ENCODE measurements around the gene NMB. TPM values are rescaled to one million over a fixed set of nuclear protein-coding genes. Genes with fewer than 3 reads are reported as not detected.

The NMB gene
- total RNA-seq, 4 donors from 2014 or later: 0.94 to 1.6 (median 1.6) TPM; not detected in 1

GRCh38 chr15:84629033-84629432, 29.0 kb downstream of the NMB start:
- intact Hi-C loops (cut with DNase I; ENCODE audit: low total_unique reads) (no loop called here), in situ Hi-C loops (cut with MboI; ENCODE audit: low sequenced_read_pairs in 4 of 4) (no loop called here)
- H3K27ac ChIP-seq: no peak overlapping the region
- ATAC-seq (no peak), DNase-seq (no peak)
- peaks cover 23 to 27% of the 10 kb centered on the region in 2 donors for H3K4me1 ChIP-seq
- H3K9me3 ChIP-seq: no peaks in the 10 kb centered on the region
- TF ChIP-seq POLR2A (IDR thresholded peaks at IDR 0.05) (no peak), CTCF (IDR thresholded peaks at IDR 0.05 in 4 of 5, conservative IDR thresholded peaks at IDR 0.05 in 1 of 5) (no peak)
- H3K4me3 ChIP-seq: no peak overlapping the region
- no peaks in the 10 kb centered on the region for H3K36me3 ChIP-seq
- no peaks in the 10 kb centered on the region for H3K27me3 ChIP-seq

GRCh38 chr15:84625123-84625522, 32.9 kb downstream of the NMB start:
- Histone ChIP-seq H3K27me3 (no peaks in the 10 kb centered on the region), H3K36me3 (peaks cover 3 to 31% of the 10 kb centered on the region in 2 donors), H3K27ac (no peak overlapping the region), H3K4me3 (no peak overlapping the region), H3K4me1 (peaks cover under 1 to 5% of the 10 kb centered on the region in 2 donors), H3K9me3 (peaks cover 0 to 10% (median 8%) of the 10 kb centered on the region in 3 donors)
- intact Hi-C loops (cut with DNase I; ENCODE audit: low total_unique reads): no loop called here
- in situ Hi-C loops (cut with MboI; ENCODE audit: low sequenced_read_pairs in 4 of 4): no loop called here
- no peak for DNase-seq
- TF ChIP-seq CTCF (IDR thresholded peaks at IDR 0.05 in 4 of 5, conservative IDR thresholded peaks at IDR 0.05 in 1 of 5): no peak
- ATAC-seq: no peak

GRCh38 chr15:84624359-84624758, 33.6 kb downstream of the NMB start:
- ATAC-seq: no peak
- H3K27ac ChIP-seq: no peak overlapping the region
- no peak overlapping the region for H3K4me3 ChIP-seq
- no peak for DNase-seq
- H3K9me3 ChIP-seq: peaks cover 0 to 10% (median 8%) of the 10 kb centered on the region in 3 donors
- H3K36me3 ChIP-seq: peaks cover 3 to 31% of the 10 kb centered on the region in 2 donors
- no peaks in the 10 kb centered on the region for H3K4me1 ChIP-seq
- no peaks in the 10 kb centered on the region for H3K27me3 ChIP-seq
- TF ChIP-seq POLR2A (IDR thresholded peaks at IDR 0.05): no peak
- TF ChIP-seq CTCF (IDR thresholded peaks at IDR 0.05 in 4 of 5, conservative IDR thresholded peaks at IDR 0.05 in 1 of 5): no peak
- intact Hi-C loops (cut with DNase I; ENCODE audit: low total_unique reads) (no loop called here), in situ Hi-C loops (cut with MboI; ENCODE audit: low sequenced_read_pairs in 4 of 4) (no loop called here)

GRCh38 chr15:84621358-84621979, 36.5 kb downstream of the NMB start:
- DNase-seq (no peak), ATAC-seq (no peak)
- H3K4me1 ChIP-seq: peaks cover 3 to 18% of the 10 kb centered on the region in 2 donors
- H3K27ac ChIP-seq: no peak overlapping the region
- in situ Hi-C loops (cut with MboI; ENCODE audit: low sequenced_read_pairs in 4 of 4): no loop called here
- H3K9me3 ChIP-seq: peaks cover 0 to 10% (median 8%) of the 10 kb centered on the region in 3 donors
- TF ChIP-seq POLR2A (IDR thresholded peaks at IDR 0.05): no peak
- TF ChIP-seq CTCF (IDR thresholded peaks at IDR 0.05 in 4 of 5, conservative IDR thresholded peaks at IDR 0.05 in 1 of 5): no peak
- H3K4me3 ChIP-seq: no peak overlapping the region
- no peaks in the 10 kb centered on the region for H3K27me3 ChIP-seq
- intact Hi-C loops (cut with DNase I; ENCODE audit: low total_unique reads): no loop called here
- peaks cover 3 to 31% of the 10 kb centered on the region in 2 donors for H3K36me3 ChIP-seq

DNA sequence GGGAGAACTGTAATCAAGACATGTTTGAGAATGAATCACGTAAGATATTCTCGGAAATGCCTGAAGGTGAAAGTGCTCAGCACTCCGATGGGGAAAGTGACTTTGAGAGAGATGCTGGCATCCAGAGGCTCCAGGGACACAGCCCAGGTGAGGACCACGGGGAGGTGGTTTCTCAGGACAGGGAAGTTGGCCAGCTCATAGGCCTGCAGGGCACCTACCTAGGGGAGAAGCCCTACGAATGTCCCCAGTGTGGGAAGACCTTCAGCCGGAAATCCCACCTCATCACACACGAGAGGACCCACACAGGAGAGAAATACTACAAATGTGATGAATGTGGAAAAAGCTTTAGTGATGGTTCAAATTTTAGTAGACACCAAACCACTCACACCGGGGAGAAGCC, 37.4 kb downstream of the NMB start:
- no peak for DNase-seq
- Histone ChIP-seq H3K36me3 (peaks cover 3 to 31% of the 10 kb centered on the region in 2 donors), H3K9me3 (peaks cover 0 to 10% (median 8%) of the 10 kb centered on the region in 3 donors), H3K27me3 (no peaks in the 10 kb centered on the region), H3K27ac (no peak overlapping the region), H3K4me3 (no peak overlapping the region), H3K4me1 (peaks cover 3 to 18% of the 10 kb centered on the region in 2 donors)
- in situ Hi-C loops (cut with MboI; ENCODE audit: low sequenced_read_pairs in 4 of 4): no loop called here
- TF ChIP-seq POLR2A (IDR thresholded peaks at IDR 0.05) (no peak), CTCF (IDR thresholded peaks at IDR 0.05 in 4 of 5, conservative IDR thresholded peaks at IDR 0.05 in 1 of 5) (no peak)
- intact Hi-C loops (cut with DNase I; ENCODE audit: low total_unique reads): no loop called here
- no peak for ATAC-seq
